Measurements from ENCODE around the gene LYPD1.

The LYPD1 gene

GRCh38 chr2:132604561-132604960, 65.4 kb downstream of the LYPD1 start:
- no peak overlapping the region for H3K27ac ChIP-seq
- TF ChIP-seq ZFX (IDR thresholded peaks at IDR 0.05) (no peak), CTCF (conservative IDR thresholded peaks at IDR 0.05) (no peak)

- no peak overlapping the region for H3K27ac ChIP-seq
- TF ChIP-seq CTCF (conservative IDR thresholded peaks at IDR 0.05) (no peak), ZFX (IDR thresholded peaks at IDR 0.05) (no peak)
Measured at GRCh38 chr2:132599556-132599955, 70.4 kb downstream of the LYPD1 start.

GRCh38 chr2:132598536-132598935, 71.5 kb downstream of the LYPD1 start:
- no peak overlapping the region for H3K27ac ChIP-seq
- TF ChIP-seq ZFX (IDR thresholded peaks at IDR 0.05) = no peak
- TF ChIP-seq CTCF (conservative IDR thresholded peaks at IDR 0.05) = no peak

GRCh38 chr2:132597831-132598230, 72.2 kb downstream of the LYPD1 start:
- no peak overlapping the region for H3K27ac ChIP-seq
- no peak for TF ChIP-seq CTCF (conservative IDR thresholded peaks at IDR 0.05)
- no peak for TF ChIP-seq ZFX (IDR thresholded peaks at IDR 0.05)

- TF ChIP-seq ZFX (IDR thresholded peaks at IDR 0.05) (no peak), CTCF (conservative IDR thresholded peaks at IDR 0.05) (no peak)
- no peak overlapping the region for H3K27ac ChIP-seq
Measured at GRCh38 chr2:132597166-132597565, 72.8 kb downstream of the LYPD1 start.

GRCh38 chr2:132595693-132596092, 74.3 kb downstream of the LYPD1 start:
- TF ChIP-seq ZFX (IDR thresholded peaks at IDR 0.05) (no peak), CTCF (conservative IDR thresholded peaks at IDR 0.05) (no peak)
- no peak overlapping the region for H3K27ac ChIP-seq

- no peak overlapping the region for H3K27ac ChIP-seq
Measured at GRCh38 chr2:132595186-132595585, 74.8 kb downstream of the LYPD1 start.

More at GRCh38 chr2:132595186-132595585, 74.8 kb downstream of the LYPD1 start:
- TF ChIP-seq CTCF (conservative IDR thresholded peaks at IDR 0.05) = no peak
- no peak for TF ChIP-seq ZFX (IDR thresholded peaks at IDR 0.05)

All from C4-2B (cell line).